ENCODE results near the gene BCAR3.
A peak's percentile ranks its signal among the peaks of the same experiment; 100 is the strongest.
"Not testable (repeated sequence)": the region's sequence is repeated elsewhere in the genome, so short reads cannot be mapped to it uniquely, and the experiment has no call there.

The BCAR3 gene

GRCh38 chr1:93575621-93576284, 105.9 kb downstream of the BCAR3 start:
- no peak for DNase-seq (ENCODE audit: low spot score)

DNA sequence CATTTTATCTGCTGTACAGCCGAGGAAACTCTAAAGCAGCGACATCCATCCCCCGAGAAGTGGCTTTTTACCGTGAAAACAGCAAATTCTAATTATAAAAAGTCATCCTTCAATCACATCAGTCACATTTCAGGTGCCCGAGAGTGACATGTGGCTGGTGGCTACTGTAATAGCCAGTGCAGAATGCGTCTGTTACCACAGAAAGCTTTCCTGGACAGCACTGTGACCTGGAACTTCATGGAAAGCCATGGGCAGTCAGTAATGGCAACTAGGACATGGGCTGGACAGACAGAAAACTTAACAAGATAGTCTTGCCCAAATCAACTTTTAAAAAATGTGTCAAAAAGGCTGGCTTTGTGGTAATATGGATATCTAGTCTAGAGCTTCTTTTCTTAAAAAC, 106.6 kb downstream of the BCAR3 start:
- DNase-seq (ENCODE audit: low spot score), result no peak

DNA sequence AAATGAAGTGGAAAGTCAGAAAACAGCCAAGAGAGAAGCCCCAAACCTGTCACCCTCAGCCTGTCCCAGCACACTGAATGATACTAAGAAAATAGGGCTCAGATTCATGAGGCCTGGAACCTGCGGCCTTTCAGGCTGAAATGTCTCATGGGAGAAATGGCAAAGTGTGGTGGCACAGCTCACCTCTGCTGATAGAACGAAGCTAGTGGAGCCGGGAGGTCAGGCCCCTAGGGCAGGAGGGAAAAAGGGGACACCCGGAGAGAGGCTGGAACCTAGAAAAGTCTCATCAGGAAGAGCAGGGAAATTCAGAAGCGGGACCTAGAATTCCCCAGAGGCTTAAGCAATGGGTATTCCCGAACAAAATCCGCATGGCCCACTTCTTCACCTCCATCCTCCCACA, 107.1 kb downstream of the BCAR3 start:
- DNase-seq (ENCODE audit: low spot score), result no peak

- no peak for DNase-seq (ENCODE audit: low spot score)
Measured at GRCh38 chr1:93573940-93574469, 107.6 kb downstream of the BCAR3 start.

- DNase-seq (ENCODE audit: low spot score), result no peak
Measured at GRCh38 chr1:93571623-93572310, 109.9 kb downstream of the BCAR3 start.

DNA sequence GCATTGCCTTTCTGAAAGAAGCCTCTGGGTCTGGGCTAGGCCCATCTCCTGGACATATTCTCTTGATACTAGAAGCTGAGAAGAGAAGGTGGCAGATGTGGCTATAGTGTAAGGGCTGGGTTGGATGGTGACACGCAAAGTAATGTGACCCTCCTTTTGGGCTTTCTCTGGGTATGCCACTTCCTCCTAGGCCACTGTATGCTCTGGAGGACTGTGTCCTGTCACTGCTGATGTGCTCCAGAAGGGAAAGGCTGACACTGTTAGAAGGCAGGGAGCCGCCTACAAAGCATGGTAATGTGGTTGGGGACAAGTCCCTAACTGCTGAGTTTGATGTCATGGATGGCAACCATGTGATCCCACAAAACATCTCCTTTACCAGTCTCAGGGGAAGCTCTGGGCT, 112.1 kb downstream of the BCAR3 start:
- DNase-seq (ENCODE audit: low spot score), result no peak

DNA sequence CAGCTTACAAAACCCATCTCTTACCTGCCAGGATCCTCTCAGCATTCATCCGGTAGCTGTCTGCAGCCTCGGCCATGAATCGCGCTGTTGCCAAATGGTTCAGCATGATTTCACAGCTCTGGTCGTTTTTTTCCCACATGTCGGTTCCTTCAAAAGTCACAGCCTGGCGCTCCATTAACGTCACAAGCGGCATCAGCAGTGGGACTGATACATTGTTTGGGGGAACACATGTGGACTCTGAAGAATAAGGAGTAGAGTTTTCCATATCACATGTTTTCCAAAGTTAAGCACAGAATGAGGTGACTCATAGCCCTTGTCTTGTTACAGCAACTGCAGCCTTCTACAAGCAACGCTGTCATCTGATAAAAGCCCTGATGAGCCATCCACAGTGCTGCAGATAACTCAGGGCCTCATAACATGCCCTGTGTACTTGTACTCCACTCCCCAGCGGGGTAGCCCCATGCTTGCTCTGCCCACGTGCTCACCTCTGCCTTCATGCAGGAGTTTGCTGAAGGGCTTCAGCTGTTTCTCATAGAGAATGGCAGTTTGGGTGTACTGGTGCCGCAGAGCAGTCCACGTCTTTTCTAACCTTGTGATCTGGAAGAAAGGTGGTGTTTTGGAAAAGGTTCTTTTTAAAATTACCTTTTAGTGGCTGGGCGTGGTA, 114.2 kb downstream of the BCAR3 start:
- DNase-seq (ENCODE audit: low spot score), result peak; percentile 47

GRCh38 chr1:93566227-93566626, 115.4 kb downstream of the BCAR3 start:
- no peak for DNase-seq (ENCODE audit: low spot score)

GRCh38 chr1:93565496-93566206, 116.0 kb downstream of the BCAR3 start:
- DNase-seq (ENCODE audit: low spot score), result no peak

GRCh38 chr1:93559695-93560094, 121.9 kb downstream of the BCAR3 start:
- no peak for DNase-seq (ENCODE audit: low spot score)

GRCh38 chr1:93559045-93559444, 122.6 kb downstream of the BCAR3 start:
- DNase-seq (ENCODE audit: low spot score), result no peak

GRCh38 chr1:93556291-93556690, 125.3 kb downstream of the BCAR3 start:
- no peak for DNase-seq (ENCODE audit: low spot score)

GRCh38 chr1:93554883-93555872, 126.5 kb downstream of the BCAR3 start:
- DNase-seq (ENCODE audit: low spot score), result no peak

DNA sequence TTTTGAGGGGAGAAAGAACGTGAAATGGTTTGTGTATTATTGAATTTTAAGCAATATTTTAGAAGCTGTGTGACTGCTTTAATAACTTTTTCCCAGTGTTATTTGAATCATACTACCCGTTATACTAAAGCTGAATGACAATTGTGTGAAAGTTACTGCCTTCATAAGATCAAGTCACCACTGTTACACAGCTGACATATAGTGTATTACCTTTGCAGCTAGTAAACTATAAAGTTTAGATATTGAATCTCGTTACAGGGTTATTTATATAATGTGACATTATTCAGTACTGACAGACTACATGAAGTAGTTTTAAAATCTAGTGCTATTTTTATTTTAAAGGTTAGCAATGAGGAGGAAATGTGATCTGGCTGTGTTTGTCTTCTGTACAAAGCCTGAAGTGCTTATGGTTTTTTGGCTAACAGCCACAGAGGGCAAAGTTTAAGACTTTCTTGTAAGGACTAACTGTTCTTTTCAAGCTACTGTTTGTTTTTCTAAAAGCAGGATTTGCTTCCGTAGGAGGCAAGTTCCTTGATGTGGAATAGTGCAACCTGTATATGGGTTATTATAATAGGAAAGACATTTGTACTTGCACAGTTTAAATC, 127.6 kb downstream of the BCAR3 start:
- not testable (repeated sequence) for DNase-seq (ENCODE audit: low spot score)

DNA sequence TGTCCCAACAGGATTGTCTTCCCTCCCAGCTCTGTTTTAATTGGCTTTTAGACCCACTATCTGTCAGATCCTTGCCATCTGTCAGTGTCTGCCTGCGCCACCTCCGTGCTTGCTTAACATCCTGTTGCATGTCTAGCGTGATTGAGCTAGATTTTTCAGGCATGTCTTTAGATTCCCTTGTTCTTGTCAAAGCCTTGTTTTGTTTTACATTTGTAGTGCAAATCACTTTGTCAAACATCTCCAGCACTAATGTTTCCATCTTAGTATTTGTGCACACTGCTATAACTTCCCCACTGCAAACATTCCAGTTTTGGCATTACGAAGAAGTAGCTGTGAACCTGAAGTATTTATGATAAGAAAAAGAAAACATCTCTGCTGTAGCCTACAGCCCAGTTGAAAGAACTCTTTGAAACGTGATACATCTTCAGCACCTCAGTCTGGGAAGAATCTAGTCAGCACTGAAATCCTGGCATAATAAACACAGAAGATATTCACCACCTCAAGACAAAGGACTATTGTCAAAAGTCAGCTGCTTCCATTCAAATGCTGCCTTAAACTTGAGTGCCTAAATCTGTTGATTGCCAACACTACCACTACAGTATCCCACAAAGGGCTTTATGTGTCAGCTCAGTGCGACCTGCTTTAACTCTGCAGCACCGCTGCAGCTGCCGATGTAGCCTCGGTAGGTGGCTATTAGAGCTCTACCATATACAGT, 128.7 kb downstream of the BCAR3 start:
- DNase-seq (ENCODE audit: low spot score), result no peak

- no peak for DNase-seq (ENCODE audit: low spot score)
Measured at GRCh38 chr1:93549811-93550210, 131.8 kb downstream of the BCAR3 start.

GRCh38 chr1:93549131-93549530, 132.5 kb downstream of the BCAR3 start:
- no peak for DNase-seq (ENCODE audit: low spot score)

DNA sequence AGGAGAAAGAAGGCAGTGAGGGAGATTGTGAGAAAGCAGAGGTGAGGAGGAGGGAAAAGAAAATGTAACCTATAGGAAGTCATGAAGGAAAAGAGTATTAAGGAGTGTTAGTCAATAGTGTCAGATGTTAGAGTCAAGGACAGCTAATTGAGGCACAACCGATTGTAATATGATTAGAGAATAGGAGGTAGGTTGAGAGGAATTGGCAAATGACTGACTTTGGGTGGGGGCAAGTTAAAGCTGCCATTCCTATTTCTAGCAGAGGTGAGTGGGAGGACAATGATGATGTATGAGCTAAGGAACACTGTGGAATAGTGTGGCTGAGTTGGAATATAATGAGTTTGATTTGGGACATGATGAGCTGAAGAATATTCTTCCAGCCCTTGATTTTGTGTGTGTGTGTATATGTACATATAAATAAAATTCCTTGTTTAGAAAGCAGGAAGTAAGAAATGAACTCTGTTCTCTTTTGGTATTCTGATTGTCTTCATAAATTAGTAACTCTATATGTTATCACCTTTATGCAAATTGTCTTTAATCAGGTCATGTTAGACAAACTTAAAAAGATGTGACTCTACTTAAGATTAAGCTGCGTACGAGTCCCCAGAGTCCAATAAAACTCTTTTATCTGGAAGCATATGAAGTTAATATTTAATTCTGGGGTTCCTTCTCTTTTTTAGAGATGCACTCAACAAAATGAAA, 135.3 kb downstream of the BCAR3 start:
- DNase-seq (ENCODE audit: low spot score), result no peak

- no peak for DNase-seq (ENCODE audit: low spot score)
Measured at GRCh38 chr1:93542398-93542797, 139.2 kb downstream of the BCAR3 start.
